HG02678 (cell line): ENCODE data around the gene MPG.

ENCODE experiments used
- ATAC-seq: cut with Tn5 transposase; IDR thresholded peaks from one replicate; pipeline ENCODE4 v1.9.1; 2021; ENCODE audit warnings: mild to moderate bottlenecking, moderate library complexity; ENCODE audit not compliant: unreplicated experiment

The MPG gene

DNA sequence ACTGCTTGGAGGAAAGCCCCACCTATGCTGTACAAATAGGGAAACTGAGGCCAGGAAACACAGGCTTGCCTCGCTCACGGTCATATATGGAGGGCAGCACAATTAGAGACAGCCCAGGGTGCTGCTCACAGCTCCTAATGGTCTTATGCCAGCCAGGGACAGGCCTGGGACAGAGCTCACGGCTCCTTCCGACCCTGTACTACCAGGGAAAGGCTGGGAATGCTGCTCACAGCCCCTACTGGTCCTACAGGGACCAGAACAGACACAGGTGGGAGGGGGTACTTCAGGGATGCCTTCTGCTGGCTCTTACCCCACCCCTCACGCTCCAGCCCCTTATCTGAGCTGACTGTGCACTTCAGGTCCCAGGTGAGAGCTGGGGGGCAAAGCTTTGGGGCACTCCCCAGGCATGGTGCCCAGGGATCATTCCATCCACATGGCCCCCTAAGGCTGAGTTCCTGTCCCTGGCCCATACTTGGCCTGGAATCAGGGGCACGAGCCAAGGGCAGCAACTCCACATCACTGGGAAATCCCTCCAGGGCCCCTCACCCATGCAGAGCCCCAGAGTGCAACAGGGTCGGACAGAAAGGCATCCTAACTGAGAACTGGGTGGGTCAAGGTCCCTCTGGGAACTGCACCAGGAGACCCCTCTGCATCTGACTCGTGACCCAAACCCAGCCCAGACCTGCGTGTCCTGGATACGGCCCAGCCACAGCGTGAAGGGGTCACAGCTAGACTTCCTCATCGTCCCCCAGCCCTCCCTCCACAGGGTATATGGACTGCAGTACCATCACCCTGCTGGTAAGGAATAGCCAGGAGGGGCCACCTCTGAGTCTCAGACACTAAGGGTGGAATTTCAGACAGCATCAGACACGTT, 11.5 kb upstream of the MPG start:
- ATAC-seq, result no peak

DNA sequence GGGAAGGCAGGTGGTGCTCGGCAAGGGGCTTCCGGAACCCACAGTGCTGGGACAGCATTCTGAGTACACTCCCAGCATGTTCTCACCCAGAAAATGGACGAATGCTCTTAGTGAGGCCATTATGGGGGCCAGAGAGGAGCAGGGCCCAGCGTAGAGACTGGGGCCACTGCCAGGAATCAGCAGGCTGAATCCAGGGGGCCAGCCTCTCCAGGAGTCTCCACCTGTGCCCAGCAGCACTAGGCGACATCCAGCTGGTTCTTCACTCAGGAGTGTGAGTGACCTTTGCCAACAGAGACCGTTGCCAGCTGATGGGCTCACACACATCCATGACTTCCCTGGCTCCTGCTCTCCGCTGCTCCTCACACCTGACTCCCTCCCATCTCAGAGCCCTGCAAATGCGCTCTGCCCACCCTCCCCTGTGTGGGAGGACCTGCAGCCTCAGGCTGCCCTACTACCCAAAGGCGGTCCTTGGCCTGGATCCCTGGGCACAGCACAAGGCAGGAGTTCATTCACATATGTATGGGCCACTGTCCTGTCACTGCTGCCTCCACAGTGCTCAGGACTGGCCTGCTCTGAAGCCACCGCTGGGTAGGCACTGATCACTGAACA, 10.7 kb upstream of the MPG start:
- no peak for ATAC-seq

DNA sequence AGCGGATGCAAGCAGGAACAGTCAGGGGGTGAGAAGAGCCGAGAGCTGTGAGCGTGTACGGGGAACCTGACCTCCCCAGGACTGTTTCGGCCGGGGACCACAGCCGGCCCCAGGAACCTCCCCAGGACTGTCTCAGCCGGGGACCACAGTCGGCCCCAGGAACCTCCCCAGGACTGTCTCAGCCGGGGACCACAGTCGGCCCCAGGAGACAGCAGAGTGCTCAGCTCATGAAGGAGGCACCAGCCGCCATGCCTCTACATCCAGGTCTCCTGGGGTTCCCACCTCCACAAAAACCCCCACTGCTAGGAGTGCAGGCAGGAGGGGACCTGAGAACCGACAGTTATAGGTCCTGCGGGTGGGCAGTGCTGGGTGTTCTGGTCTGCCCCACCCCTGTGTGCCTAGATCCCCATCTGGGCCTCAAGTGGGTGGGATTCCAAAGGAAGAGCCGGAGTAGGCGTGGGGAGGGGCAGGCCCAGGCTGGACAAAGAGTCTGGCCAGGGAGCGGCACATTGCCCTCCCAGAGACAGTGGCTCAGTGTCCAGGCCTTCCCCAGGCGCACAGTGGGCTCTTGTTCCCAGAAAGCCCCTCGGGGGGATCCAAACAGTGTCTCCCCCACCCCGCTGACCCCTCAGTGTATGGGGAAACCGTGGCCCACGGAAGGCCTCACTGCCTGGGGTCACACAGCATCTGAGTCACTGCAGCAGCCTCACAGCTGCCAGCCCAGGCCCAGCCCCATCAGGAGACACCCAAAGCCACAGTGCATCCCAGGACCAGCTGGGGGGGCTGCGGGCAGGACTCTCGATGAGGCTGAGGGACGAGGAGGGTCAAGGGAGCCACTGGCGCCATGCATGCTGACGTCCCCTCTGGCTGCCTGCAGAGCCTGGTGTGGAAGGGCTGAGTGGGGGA, 9.9 kb upstream of the MPG start:
- no peak for ATAC-seq

DNA sequence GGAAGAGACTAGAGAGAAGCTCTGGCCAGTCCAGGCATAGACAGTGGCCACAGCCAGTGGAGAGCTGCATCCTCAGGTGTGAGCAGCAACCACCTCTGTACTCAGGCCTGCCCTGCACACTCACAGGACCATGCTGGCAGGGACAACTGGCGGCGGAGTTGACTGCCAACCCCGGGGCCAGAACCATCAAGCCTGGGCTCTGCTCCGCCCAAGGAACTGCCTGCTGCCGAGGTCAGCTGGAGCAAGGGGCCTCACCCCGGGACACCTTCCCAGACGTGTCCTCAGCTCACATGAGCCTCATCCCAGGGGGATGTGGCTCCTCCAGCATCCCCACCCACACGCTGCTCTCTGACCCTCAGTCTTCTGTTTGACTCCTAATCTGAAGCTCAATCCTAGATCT, 8.8 kb upstream of the MPG start:
- ATAC-seq, result no peak

DNA sequence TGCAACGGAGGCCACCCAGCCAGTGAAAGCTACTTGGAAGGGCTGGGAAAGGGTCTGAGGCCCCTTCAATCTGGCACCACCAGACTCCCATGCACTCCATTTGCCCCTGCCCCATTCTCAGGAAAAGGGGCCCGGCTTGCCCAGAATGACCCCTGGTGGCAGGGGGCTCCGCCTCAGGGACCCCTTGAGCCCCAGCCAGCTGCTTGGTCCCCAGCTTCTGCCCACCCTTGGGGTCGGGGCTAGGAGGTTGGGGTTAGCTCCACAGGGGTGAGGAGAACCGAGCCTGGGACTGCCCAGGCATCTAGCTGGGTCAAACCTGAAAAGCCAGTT, 6.8 kb upstream of the MPG start:
- no peak for ATAC-seq

DNA sequence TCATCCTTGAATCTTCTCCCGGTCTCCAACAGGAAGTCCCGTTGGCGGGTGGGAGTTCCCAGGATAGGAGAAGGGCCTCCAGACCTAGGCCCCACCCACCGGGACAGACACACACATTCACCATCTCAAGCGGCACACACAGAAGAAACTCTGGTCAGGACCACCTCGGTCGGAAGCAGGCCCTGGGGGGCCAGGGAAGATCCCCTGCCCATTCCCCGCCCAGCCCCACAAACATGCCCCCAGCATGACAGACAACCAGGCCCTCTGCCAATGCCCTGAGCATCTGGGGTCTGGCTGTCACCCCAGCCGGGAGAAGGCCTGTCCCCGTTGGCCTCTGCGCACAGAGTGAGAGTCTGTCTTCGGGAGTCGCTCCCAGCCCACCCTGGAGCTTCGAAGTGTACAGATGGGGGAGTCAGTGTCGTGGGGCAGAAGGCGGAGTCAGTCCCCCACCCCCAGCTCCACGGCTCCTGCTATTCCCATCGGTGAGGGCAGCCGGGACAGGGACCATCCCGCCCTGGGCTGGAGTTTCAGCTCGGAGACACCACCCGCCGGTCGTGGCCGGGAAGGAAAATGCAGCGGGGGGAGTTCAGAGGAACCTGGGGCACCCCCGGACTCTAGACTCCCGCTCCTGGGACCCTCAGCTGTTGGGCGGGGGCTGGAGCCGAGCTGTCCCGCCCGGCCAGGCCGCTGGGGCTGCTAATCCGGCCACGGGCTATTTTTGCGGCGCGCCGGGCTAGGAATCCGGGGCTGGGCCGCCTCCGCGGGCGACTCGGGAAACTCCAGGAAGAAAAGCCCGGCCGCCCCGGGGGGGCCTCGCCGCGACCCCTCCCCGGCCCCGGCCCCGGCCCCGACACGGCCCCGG, 6.3 kb upstream of the MPG start:
- ATAC-seq, result no peak

DNA sequence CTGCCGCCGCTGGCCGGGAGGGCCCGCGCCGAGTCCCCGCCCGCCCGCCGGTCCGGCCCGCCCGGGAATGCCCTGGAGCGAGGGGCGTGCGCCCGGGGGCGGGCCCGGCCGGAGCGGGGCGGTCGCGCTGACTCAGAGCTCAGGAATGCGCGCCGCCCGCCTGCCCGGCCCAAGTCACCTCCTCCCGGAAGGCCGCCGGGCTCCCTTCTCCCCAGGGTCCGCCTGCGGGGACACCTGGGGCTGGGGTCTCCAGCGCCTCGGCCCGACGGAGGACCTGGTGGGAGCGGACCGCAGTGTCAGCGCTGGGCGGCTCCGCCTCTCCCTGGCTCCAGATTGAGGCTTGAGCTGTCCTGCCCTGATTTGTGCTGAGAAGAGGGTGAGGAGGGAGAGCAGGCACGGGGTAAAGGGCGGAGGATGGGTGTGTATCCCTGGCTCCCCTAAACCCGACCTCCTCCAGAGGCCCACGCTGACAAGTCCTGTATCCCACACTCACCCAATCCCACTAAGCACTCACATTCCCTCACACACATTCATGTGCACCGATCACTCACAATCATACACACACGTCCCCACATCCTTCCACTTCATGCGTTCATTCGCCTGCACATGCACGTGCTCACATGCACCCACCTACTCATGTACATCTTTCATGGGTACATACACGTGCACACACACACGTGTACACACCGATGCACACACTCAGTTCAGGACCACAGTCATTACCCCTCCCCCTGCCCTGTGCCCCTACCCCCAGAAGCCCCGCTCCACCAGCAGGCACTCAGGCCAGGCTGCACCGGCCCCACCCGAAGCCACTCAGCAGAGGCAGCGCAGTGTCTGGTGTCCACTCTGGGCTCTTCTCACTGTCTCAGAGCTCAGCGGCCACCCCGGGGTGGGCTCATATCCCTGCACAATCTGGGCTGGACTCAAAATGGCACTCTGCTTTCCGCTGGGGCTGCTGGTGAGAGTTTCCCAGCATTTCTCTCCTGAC, 5.2 kb upstream of the MPG start, which contains the start of gene RHBDF1:
RHBDF1 (minus strand) TSS at position 71 of the 988 bp plus-strand sequence. CDS start 7,616 bp downstream, outside the sequence.
- ATAC-seq, result no peak

DNA sequence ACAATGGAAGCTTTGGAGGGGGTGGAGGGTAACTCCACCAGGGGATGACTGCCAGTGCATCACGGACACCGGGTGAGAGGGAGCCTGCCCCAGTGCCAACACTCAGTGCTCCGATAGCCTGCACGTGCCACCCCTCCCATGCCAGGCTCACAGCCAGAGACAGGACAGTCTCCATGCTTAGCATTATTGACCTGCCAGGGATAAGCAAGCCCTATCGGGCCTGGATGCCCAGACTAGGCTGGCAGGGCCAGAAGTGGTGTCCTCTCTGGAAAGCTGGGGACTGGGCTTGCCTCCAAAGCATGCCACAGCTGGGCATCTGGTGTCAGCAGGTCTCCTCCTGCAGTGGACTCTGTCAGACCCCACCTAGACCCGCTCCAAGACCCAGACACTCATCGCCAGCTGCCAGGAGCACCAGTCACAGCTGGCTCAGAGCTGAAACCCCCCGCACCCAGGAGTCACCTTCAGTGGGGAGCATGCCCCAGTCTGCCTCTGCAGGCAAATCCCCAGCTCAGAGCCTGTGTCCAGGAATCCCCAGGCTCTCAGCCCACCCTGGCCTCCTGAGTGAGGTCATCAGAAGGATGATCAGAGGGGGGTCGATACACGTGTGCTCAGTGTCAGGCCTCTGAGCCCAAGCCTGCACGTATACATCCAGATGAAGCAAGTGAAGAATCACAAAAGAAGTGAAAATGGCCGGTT, 3.8 kb upstream of the MPG start:
- no peak for ATAC-seq

DNA sequence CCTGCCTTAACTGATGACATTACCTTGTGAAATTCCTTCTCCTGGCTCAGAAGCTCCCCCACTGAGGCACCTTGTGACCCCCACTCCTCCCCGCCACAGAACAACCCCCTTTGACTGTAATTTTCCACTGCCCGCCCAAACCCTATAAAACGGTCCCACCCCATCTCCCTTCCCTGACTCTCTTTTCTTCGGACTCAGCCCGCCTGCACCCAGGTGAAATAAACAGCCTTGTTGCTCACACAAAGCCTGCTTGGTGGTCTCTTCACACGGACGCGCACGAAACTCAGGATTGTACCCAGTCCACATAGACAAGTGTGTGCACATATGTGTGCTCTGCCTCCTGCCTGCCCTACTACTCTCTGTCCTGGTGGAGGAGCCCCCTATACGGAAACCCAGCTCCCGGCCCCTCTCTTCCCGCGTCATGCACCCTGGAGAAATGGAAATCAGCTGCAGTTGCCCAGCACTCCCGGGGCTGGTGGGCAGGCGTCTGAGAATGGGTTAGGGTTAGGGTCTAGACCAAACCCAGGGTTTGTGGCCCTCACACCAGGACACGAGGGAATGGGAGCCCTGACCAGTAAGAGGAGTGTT, 3.2 kb upstream of the MPG start:
- no peak for ATAC-seq

DNA sequence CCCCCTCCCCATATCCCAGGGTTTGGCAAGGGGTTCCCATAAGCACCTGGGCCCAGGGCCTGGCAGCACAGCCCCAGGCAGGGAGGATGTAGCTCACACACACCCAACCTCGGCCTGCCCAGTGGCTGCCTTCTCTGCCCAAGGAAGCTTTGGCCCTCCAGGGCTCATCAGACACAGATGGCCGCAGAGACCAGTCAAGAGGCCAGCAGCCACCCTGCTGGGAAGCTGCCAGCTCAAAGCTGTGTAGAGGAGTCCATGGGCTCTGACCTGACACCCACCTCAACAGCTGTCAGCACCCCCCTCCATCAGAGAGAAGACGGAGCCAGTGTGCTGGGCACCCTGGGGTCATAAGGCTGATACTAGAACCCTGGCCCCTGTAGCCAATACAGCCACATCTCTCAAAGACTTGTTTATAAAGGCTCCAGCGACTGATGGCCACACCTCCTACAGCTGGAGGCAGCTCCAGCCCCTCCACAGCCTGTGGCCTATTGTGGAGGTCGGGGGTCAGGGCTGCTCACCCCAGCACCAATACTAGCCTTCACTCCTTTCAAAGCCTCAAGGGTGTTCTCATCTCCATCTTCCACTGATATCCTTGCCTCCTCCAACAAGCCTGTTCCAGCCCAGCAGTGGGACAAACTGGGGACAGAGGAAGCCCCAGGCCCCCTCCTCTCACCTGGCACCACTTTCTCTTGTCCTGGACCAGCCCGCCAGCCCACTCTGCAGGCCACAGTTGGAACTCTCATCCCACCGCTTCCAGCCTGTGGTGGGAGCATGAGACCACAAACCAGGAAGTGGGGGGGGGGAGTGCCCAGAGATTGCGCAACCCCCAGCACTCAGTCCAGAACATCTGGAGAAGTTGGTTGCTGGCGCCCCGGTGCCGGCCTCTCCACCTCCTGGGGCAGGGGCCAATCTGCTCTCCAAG, 2.2 kb upstream of the MPG start:
- no peak for ATAC-seq

DNA sequence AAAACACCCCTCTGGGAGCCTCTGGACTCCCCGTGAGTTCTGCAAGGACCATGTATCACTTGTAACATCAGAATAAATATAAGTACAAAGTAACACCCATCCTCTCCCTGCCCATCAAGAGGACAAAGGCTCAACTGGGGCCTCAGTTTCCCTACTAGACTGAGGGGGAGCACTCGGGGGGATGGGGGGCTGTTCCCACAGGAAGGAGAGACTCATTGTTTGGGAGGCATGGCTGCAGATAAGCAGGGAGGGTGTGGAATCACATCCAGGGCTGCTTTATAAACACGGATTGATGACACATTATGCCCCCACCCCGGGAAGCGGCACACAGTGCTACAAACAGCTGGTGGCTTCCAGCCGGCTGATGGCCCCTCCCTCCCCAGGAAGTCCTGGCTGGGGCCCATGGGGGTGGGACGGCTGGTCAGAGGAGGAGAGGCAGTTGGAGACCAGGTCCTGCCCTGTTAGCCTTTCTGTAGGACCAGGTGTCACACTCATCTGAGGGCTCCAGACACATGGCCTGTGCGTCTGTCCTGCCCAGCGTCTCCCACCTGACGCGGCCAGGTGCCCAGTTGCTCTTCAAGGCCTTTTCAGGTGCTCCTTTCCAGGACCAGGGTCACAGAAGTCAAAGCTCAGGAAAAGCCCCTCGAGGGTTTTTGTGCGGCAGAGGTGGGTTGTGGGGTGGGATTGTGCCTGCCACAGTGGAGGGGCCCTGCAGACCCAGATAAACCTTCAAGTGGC, 1.3 kb upstream of the MPG start:
- ATAC-seq, result no peak

DNA sequence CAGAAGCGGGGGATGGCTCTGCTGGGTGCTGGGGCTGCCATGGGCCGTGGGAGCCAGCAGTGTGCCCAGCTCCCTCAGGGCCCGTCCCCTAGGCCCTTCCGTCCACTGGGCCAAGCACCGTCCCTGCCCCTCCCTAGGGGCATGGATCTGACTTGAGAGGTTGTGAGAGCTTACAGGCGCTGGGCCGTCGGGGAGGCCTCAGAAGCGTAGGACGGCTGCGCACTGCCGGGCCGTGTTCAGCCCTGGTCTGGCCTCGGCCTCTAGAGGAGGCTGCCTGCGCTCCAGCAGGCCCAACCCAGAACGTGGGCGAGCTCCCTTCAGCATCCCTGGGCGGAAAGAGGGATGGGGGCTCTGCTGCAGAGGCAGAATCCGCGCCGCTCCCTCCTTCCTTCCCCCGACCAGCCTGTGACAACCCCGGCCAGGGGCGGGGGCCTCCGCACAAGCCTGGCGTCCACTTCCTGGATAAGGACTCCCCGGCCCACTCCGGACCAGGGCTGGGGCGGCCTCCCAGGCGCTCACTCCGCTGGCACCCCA, 685 bp upstream of the MPG start:
- peak; percentile 27 for ATAC-seq

DNA sequence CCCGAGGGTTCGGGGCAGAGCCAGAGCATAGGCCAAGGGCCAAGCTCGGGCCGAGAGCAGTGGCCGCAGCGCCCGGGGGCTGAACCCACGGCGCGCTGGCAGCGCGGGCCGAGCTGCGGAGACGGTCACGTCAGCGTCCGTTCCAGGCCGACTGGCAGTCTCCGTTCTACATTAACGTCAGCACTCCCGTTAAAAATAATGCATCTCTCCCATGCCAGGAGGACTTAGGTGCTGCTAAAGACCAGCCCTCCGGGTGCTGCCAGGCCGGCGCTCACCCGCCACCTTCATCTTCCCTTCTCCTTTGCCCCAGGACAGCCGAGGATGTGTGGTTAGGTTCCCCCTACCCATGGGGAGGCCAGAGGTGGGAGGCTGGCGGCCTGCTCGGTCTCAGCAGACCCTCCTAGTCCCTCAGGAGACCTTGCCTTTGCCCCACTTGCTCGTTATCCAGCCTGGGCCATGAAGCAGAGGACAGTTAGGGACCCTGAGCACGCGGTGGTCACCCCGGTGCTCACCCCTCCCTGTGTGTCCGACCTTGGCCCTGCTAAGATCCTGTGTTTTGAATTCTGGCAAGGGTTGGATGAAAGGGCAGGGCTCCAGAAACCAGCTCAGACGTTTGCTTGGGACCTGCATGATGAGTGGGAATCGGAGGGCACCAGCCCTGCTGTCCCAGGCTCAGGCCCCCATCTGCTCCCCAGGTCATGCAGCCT, 572 bp downstream of the MPG start:
- peak; percentile 15 for ATAC-seq

DNA sequence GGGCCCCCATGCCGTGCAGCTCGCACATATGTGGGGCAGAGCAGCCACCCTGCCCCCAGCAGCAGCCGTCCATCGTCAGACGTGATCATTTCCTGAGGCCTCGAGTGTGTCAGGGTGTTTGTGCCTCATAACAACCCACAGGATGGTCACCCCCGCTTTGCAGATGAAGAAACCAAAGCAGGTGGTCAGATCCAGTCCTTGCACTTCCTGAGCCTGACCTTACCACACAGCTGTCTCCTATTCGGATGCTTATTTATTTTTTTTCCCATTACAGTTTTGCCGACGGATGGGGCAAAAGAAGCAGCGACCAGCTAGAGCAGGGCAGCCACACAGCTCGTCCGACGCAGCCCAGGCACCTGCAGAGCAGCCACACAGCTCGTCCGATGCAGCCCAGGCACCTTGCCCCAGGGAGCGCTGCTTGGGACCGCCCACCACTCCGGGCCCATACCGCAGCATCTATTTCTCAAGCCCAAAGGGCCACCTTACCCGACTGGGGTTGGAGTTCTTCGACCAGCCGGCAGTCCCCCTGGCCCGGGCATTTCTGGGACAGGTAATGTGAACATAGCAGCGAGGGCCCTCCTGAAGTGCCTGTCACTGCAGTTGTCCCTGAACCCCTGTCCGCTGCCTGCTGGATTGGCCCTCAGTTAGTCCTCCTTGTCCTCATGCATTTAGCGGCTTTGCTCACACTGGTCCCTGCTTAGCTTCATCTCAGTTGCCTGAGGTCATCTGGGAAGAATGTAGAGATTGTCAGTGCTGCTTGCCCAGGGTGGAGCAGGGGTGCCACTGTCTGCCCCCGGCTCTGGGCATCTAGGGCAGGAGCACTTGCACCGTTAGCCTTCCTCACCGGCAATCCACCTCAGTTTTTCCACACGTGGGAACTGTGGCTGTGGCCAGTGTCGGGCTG, 1.4 kb downstream of the MPG start:
- no peak for ATAC-seq
